Activated CD8-positive, alpha-beta memory T cell treated with anti-CD3 and anti-CD28 coated beads, Interleukin-2, amount 50 U/mL, for 4 hours (primary cell): ENCODE data around the gene MUL1.
"Not testable (repeated sequence)": the region's sequence is repeated elsewhere in the genome, so short reads cannot be mapped to it uniquely, and the experiment has no call there.

Experiments used
- DNase-seq: peaks from one replicate; pipeline ENCODE4 v3.0.0-alpha.2; 2020

The MUL1 gene

GRCh38 chr1:20511518-20512428 is 3.8 kb upstream of the MUL1 start:
- no peak for DNase-seq

- no peak for DNase-seq
Observed at GRCh38 chr1:20508411-20508771, 440 bp upstream of the MUL1 start.

GRCh38 chr1:20507248-20507563 is 745 bp downstream of the MUL1 start:
- no peak for DNase-seq

GRCh38 chr1:20505488-20505887 is 2.5 kb downstream of the MUL1 start:
- DNase-seq, result no peak

GRCh38 chr1:20500716-20501115 is 7.2 kb downstream of the MUL1 start:
- DNase-seq, result no peak

GRCh38 chr1:20499718-20500117 is 8.2 kb downstream of the MUL1 start:
- no peak for DNase-seq

- DNase-seq, result no peak
Observed at GRCh38 chr1:20499105-20499504, 8.8 kb downstream of the MUL1 start.

- DNase-seq, result no peak
Observed at GRCh38 chr1:20498116-20498515, 9.8 kb downstream of the MUL1 start.

- DNase-seq, result no peak
Observed at GRCh38 chr1:20497506-20497905, 10.4 kb downstream of the MUL1 start.

- not testable (repeated sequence) for DNase-seq
Observed at GRCh38 chr1:20496725-20497383, 11.1 kb downstream of the MUL1 start.

GRCh38 chr1:20496241-20496661 is 11.7 kb downstream of the MUL1 start:
- no peak for DNase-seq

- DNase-seq, result no peak
Observed at GRCh38 chr1:20495661-20496060, 12.3 kb downstream of the MUL1 start.

- no peak for DNase-seq
Observed at GRCh38 chr1:20494609-20495311, 13.2 kb downstream of the MUL1 start.

GRCh38 chr1:20493839-20494608 is 13.9 kb downstream of the MUL1 start:
- DNase-seq, result peak; percentile 82

GRCh38 chr1:20493309-20493708 is 14.6 kb downstream of the MUL1 start:
- DNase-seq, result no peak

GRCh38 chr1:20492751-20493150 is 15.2 kb downstream of the MUL1 start:
- DNase-seq, result no peak

- DNase-seq, result no peak
Observed at GRCh38 chr1:20491866-20492265, 16.1 kb downstream of the MUL1 start.

GRCh38 chr1:20491178-20491577 is 16.8 kb downstream of the MUL1 start:
- DNase-seq, result no peak

- DNase-seq, result no peak
Observed at GRCh38 chr1:20487236-20487590, 20.7 kb downstream of the MUL1 start.

GRCh38 chr1:20486457-20487235 is 21.3 kb downstream of the MUL1 start:
- DNase-seq, result no peak

- DNase-seq, result peak; percentile 67
Observed at GRCh38 chr1:20485527-20486456, 22.2 kb downstream of the MUL1 start, which contains the start of gene CAMK2N1. CAMK2N1 (minus strand) TSS chr1:20486210; CDS start chr1:20485379, 831 bp downstream.
